ENCODE measurements around the gene PRKCA.

The PRKCA gene

DNA sequence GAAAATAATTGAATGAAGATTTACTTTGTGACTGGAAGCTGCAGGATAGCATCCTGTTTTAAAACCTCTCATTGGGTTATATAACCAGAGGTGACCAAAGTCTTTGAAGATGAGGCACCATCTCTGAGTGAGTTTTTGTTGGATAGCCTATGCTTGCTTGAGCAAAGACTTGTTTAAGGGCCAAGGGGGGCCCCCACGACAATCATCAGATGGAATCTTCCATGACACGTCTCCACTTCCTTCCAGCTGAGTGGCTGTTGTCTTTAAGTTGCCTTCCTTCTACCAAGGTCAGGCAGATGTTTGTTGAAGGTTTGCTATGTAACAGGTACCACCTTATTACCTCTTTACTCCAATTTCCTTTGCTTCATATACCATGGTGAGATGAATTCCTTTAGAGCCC lies 188.8 kb downstream of the PRKCA start:
- Histone ChIP-seq H3K4me2 (no peak overlapping the region), H3K9ac (no peak overlapping the region), H2AFZ (ENCODE audit: low read depth) (no peak overlapping the region), H3K4me1 (ENCODE audit: low read depth, poor library complexity, severe bottlenecking) (no peaks in the 10 kb centered on the region), H3K4me3 (IDR thresholded peaks at IDR 0.05; ENCODE audit: insufficient read depth, low read depth, low read length) (no peak overlapping the region), H3K79me2 (ENCODE audit: insufficient read depth, low read depth) (no peaks in the 10 kb centered on the region), H3K27ac (no peak overlapping the region), H4K20me1 (ENCODE audit: insufficient read depth) (no peaks in the 10 kb centered on the region), H3K27me3 (ENCODE audit: insufficient read depth, low read depth) (no peaks in the 10 kb centered on the region), H3K36me3 (ENCODE audit: insufficient read depth) (no peaks in the 10 kb centered on the region)
- TF ChIP-seq, protein P1, sequence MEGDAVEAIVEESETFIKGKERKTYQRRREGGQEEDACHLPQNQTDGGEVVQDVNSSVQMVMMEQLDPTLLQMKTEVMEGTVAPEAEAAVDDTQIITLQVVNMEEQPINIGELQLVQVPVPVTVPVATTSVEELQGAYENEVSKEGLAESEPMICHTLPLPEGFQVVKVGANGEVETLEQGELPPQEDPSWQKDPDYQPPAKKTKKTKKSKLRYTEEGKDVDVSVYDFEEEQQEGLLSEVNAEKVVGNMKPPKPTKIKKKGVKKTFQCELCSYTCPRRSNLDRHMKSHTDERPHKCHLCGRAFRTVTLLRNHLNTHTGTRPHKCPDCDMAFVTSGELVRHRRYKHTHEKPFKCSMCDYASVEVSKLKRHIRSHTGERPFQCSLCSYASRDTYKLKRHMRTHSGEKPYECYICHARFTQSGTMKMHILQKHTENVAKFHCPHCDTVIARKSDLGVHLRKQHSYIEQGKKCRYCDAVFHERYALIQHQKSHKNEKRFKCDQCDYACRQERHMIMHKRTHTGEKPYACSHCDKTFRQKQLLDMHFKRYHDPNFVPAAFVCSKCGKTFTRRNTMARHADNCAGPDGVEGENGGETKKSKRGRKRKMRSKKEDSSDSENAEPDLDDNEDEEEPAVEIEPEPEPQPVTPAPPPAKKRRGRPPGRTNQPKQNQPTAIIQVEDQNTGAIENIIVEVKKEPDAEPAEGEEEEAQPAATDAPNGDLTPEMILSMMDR (conservative IDR thresholded peaks at IDR 0.05; ENCODE audit: low read depth, low read length) = no peak

- Histone ChIP-seq H3K4me1 (ENCODE audit: low read depth, poor library complexity, severe bottlenecking) (no peaks in the 10 kb centered on the region), H3K9ac (no peak overlapping the region), H3K27me3 (ENCODE audit: insufficient read depth, low read depth) (no peaks in the 10 kb centered on the region), H3K27ac (no peak overlapping the region), H3K36me3 (ENCODE audit: insufficient read depth) (no peaks in the 10 kb centered on the region), H3K4me3 (IDR thresholded peaks at IDR 0.05; ENCODE audit: insufficient read depth, low read depth, low read length) (no peak overlapping the region), H2AFZ (ENCODE audit: low read depth) (no peak overlapping the region), H4K20me1 (ENCODE audit: insufficient read depth) (no peaks in the 10 kb centered on the region), H3K79me2 (ENCODE audit: insufficient read depth, low read depth) (no peaks in the 10 kb centered on the region), H3K4me2 (no peak overlapping the region)
- TF ChIP-seq, protein P1 (conservative IDR thresholded peaks at IDR 0.05; ENCODE audit: low read depth, low read length) = no peak
Observed at GRCh38 chr17:66491665-66492064, 189.3 kb downstream of the PRKCA start.

DNA sequence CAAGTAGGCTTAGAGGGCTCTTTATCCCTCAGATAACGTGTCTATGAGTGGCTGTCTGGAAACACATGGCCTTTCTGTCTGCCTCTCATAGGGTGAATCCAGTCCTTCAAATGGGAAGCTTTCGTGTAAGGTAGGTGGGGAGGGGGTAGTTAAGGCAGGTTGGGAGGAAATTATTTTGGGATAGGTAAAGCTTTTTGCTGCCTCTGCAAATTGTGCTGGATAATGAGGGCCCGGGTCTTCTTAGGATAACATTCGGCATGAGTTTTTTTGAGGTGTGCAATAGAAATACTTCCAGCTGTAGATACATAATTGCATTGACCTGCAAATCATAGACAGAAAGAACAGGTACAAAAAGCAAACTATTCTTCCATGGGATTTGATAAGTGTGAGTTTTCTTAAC lies 189.7 kb downstream of the PRKCA start:
- Histone ChIP-seq H3K4me1 (ENCODE audit: low read depth, poor library complexity, severe bottlenecking) (no peaks in the 10 kb centered on the region), H3K27ac (no peak overlapping the region), H2AFZ (ENCODE audit: low read depth) (no peak overlapping the region), H3K27me3 (ENCODE audit: insufficient read depth, low read depth) (no peaks in the 10 kb centered on the region), H3K4me2 (no peak overlapping the region), H3K36me3 (ENCODE audit: insufficient read depth) (no peaks in the 10 kb centered on the region), H3K79me2 (ENCODE audit: insufficient read depth, low read depth) (no peaks in the 10 kb centered on the region), H3K4me3 (IDR thresholded peaks at IDR 0.05; ENCODE audit: insufficient read depth, low read depth, low read length) (no peak overlapping the region), H3K9ac (no peak overlapping the region), H4K20me1 (ENCODE audit: insufficient read depth) (no peaks in the 10 kb centered on the region)
- TF ChIP-seq, protein P1 (conservative IDR thresholded peaks at IDR 0.05; ENCODE audit: low read depth, low read length) = no peak

GRCh38 chr17:66492561-66493005 lies 190.2 kb downstream of the PRKCA start:
- no peak overlapping the region for H3K9ac ChIP-seq
- no peak overlapping the region for H3K27ac ChIP-seq
- no peaks in the 10 kb centered on the region for H3K27me3 ChIP-seq (ENCODE audit: insufficient read depth, low read depth)
- H3K4me2 ChIP-seq = no peak overlapping the region
- H3K4me3 ChIP-seq (IDR thresholded peaks at IDR 0.05; ENCODE audit: insufficient read depth, low read depth, low read length) = no peak overlapping the region
- no peaks in the 10 kb centered on the region for H3K79me2 ChIP-seq (ENCODE audit: insufficient read depth, low read depth)
- TF ChIP-seq, protein P1 (conservative IDR thresholded peaks at IDR 0.05; ENCODE audit: low read depth, low read length) = no peak
- H3K4me1 ChIP-seq (ENCODE audit: low read depth, poor library complexity, severe bottlenecking) = no peaks in the 10 kb centered on the region
- no peaks in the 10 kb centered on the region for H4K20me1 ChIP-seq (ENCODE audit: insufficient read depth)
- no peaks in the 10 kb centered on the region for H3K36me3 ChIP-seq (ENCODE audit: insufficient read depth)
- no peak overlapping the region for H2AFZ ChIP-seq (ENCODE audit: low read depth)
